Astrocyte of the spinal cord (primary cell): ENCODE measurements around the gene PCDHGB3.
"Not testable (repeated sequence)": the region's sequence is repeated elsewhere in the genome, so short reads cannot be mapped to it uniquely, and the experiment has no call there.

Source experiments
- DNase-seq: peaks from one replicate; pipeline ENCODE4 v3.0.0; 2011; ENCODE audit warnings: low read depth, low spot score
- H3K4me3 ChIP-seq: 2 replicates; pipeline ENCODE4 v1.5.1; 2011; ENCODE audit warnings: low read depth, mild to moderate bottlenecking, low read length, moderate library complexity
- CTCF ChIP-seq: IDR thresholded peaks from 2 replicates; pipeline ENCODE4 v1.5.1; 2012; ENCODE audit warnings: low read depth, mild to moderate bottlenecking, low read length, inconsistent platforms
- in situ Hi-C: cut with HindIII; loops from 2 replicates; pipeline ENCODE4 v1.10.0; 2017; ENCODE audit warnings: low sequenced_read_pairs

PCDHGB3 gene

DNA sequence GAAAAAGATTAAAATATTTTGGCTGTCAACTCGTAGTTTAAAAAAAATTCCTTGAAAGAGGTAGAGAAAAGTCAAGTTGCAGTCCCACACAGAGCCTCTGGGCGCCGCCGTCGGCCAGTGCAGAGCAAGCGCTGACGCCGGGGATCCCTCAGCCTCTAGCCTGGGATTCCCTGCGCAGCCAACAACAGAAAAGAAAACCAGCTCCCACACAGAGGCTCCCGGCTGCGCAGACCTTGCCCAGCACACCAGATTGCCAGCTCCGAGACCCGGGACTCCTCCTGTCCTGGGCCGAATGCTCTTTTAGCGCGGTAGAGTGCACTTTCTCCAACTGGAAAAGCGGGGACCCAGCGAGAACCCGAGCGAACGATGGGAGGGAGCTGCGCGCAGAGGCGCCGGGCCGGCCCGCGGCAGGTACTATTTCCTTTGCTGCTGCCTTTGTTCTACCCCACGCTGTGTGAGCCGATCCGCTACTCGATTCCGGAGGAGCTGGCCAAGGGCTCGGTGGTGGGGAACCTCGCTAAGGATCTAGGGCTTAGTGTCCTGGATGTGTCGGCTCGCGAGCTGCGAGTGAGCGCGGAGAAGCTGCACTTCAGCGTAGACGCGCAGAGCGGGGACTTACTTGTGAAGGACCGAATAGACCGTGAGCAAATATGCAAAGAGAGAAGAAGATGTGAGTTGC is 47.6 kb downstream of the PCDHGB3 start, which contains the start of gene PCDHGB7:
PCDHGB7 (plus strand) TSS at position 184 of the 679 bp plus-strand sequence; CDS start at position 367, 183 bp downstream.
- in situ Hi-C loops = not testable (repeated sequence)
- TF ChIP-seq CTCF = peak; percentile 84
- H3K4me3 ChIP-seq = peak within 1 kb of the TSS; percentile 44
- peak; percentile 85 for DNase-seq

- DNase-seq = no peak
- no peak overlapping the region for H3K4me3 ChIP-seq
- in situ Hi-C loops = no loop called here
- no peak for TF ChIP-seq CTCF
These were observed 49.2 kb downstream of the PCDHGB3 start for GRCh38 chr5:141419074-141419880.

- peak within 1 kb of the TSS; percentile 52 for H3K4me3 ChIP-seq
- TF ChIP-seq CTCF = peak; percentile 59
- peak; percentile 82 for DNase-seq
- in situ Hi-C loops = no loop called here
These were observed 50.9 kb downstream of the PCDHGB3 start, which contains the start of gene PCDHGA11 for GRCh38 chr5:141420855-141421488. Gene PCDHGA11, plus strand, starts transcription at chr5:141421051. Its CDS starts 177 bp downstream, at chr5:141421228.

GRCh38 chr5:141421489-141421855 is 51.4 kb downstream of the PCDHGB3 start:
- DNase-seq = no peak
- in situ Hi-C loops = no loop called here
- peak overlapping the region; percentile 52 for H3K4me3 ChIP-seq
- no peak for TF ChIP-seq CTCF
